ENCODE data around the gene CLN6.

- TF ChIP-seq POLR2A (IDR thresholded peaks at IDR 0.05; ENCODE audit: low read length) (no peak), GATA1 (IDR thresholded peaks at IDR 0.05; ENCODE audit: low read depth, low read length) (no peak)
These were observed 22.8 kb downstream of the CLN6 start for GRCh38 chr15:68206711-68207151.

Data from erythroblast (primary cell).